G401 (cell line): Measurements from ENCODE around the gene RNF208. TPM values are rescaled to one million over a fixed set of nuclear protein-coding genes. Genes with fewer than 3 reads are reported as not detected.

Experiments
- DNase-seq: peaks from one replicate; pipeline ENCODE4 v3.0.0-alpha.2; 2015; ENCODE audit warnings: low spot score
- in situ Hi-C: cut with HindIII; loops from 2 replicates; pipeline ENCODE4 v1.10.0; 2016; ENCODE audit warnings: low sequenced_read_pairs, mixed read lengths
- total RNA-seq: library from RNA; depleted of rRNA; stranded (reverse); fragments of >200 nt; shearing (Covaris generic); gene quantifications from 2 replicates; pipeline ENCODE4 v1.2.3, GENCODE V29; 2014

The RNF208 gene
- total RNA-seq, 1 experiment from 2014 or later = not detected

- DNase-seq = no peak
- in situ Hi-C loops = no loop called here
These were observed 37.0 kb downstream of the RNF208 start for GRCh38 chr9:137184881-137185660.

- in situ Hi-C loops = no loop called here
- DNase-seq = no peak
These were observed 38.0 kb downstream of the RNF208 start for GRCh38 chr9:137183980-137184595.

- DNase-seq = no peak
- in situ Hi-C loops = no loop called here
These were observed 39.2 kb downstream of the RNF208 start for GRCh38 chr9:137182836-137183235.

- no peak for DNase-seq
- in situ Hi-C loops = no loop called here
These were observed 40.4 kb downstream of the RNF208 start for GRCh38 chr9:137181680-137182079.

GRCh38 chr9:137180491-137180890, 41.5 kb downstream of the RNF208 start:
- DNase-seq = no peak
- in situ Hi-C loops = no loop called here

- in situ Hi-C loops = no loop called here
- no peak for DNase-seq
These were observed 42.3 kb downstream of the RNF208 start for GRCh38 chr9:137179761-137180160.

GRCh38 chr9:137178939-137179630, 43.0 kb downstream of the RNF208 start:
- in situ Hi-C loops = no loop called here

GRCh38 chr9:137178201-137178938, 43.7 kb downstream of the RNF208 start:
- no peak for DNase-seq
- in situ Hi-C loops = no loop called here

More at GRCh38 chr9:137178939-137179630, 43.0 kb downstream of the RNF208 start:
- DNase-seq = no peak

GRCh38 chr9:137176302-137177182, 45.5 kb downstream of the RNF208 start:
- in situ Hi-C loops = no loop called here
- peak; percentile 87 for DNase-seq

GRCh38 chr9:137175345-137175961, 46.6 kb downstream of the RNF208 start:
- in situ Hi-C loops = no loop called here
- no peak for DNase-seq

- DNase-seq = peak; percentile 67
- in situ Hi-C loops = loop anchor here (25.0 kb wide), 1 partner anchor 238 kb away; the partner anchor contains the start of genes C8G and FBXW5
These were observed 47.2 kb downstream of the RNF208 start for GRCh38 chr9:137174722-137175293.

- in situ Hi-C loops = loop anchor here (25.0 kb wide), 1 partner anchor 237 kb away; the partner anchor contains the start of genes C8G and FBXW5
- DNase-seq = no peak
These were observed 48.0 kb downstream of the RNF208 start for GRCh38 chr9:137173796-137174664.

- in situ Hi-C loops = loop anchor here (25.0 kb wide), 1 partner anchor 236 kb away; the partner anchor contains the start of genes C8G and FBXW5
- DNase-seq = peak; percentile 54
These were observed 48.9 kb downstream of the RNF208 start for GRCh38 chr9:137172901-137173795.

- no peak for DNase-seq
These were observed 50.7 kb downstream of the RNF208 start for GRCh38 chr9:137171149-137171900.

More at GRCh38 chr9:137171149-137171900, 50.7 kb downstream of the RNF208 start:
- in situ Hi-C loops = loop anchor here (25.0 kb wide), 1 partner anchor 234 kb away; the partner anchor contains the start of genes C8G and FBXW5
